GM12878 (cell line): ENCODE results near the gene PLEKHA5. TPM values are rescaled to one million over a fixed set of nuclear protein-coding genes. Genes with fewer than 3 reads are reported as not detected.

Source experiments
- ATAC-seq: fragments of 200-7000 bp; cut with Tn5 transposase; 3 replicates; pipeline ENCODE4 v1.9.1; 2020; ENCODE audit warnings: mild to moderate bottlenecking, moderate library complexity
- BruUV-seq: library from RNA; stranded (reverse); fragments of 400-500 nt; replicated peaks from 2 replicates; lab custom pipeline; 2021; lab: Mats Ljungman, UMichigan
- CTCF ChIA-PET: fragments of 300-600 bp; sonication (Branson Sonifier 250); formaldehyde crosslinking; extraction: SDS; loops from one replicate; lab custom pipeline; 2021; ENCODE audit warnings: inconsistent platforms; lab: Yijun Ruan, JAX
- POLR2A ChIA-PET: fragments of 350-600 bp; formaldehyde crosslinking; extraction: SDS; loops from one replicate; lab custom pipeline; 2021; ENCODE audit warnings: inconsistent platforms; lab: Charles Lee
- RAD21 ChIA-PET: fragments of 300-600 bp; sonication (Branson Sonifier 250); formaldehyde crosslinking; loops from one replicate; lab custom pipeline; 2023; ENCODE audit warnings: antibody characterized with exemption; ENCODE audit not compliant: unreplicated experiment; lab: Charles Lee
- SMC1A ChIA-PET: fragments of 300-600 bp; sonication (Branson Sonifier 250); formaldehyde crosslinking; loops from one replicate; lab custom pipeline; 2023; ENCODE audit not compliant: unreplicated experiment, uncharacterized antibody; lab: Charles Lee
- DNase-seq: peaks from one replicate; pipeline ENCODE4 v3.0.0-alpha.2; 2011; ENCODE audit warnings: low read depth, low spot score
- FAIRE-seq: peaks from 3 replicates; lab custom pipeline; 2011; peaks lifted over from hg19 to GRCh38; lab: Jason Lieb, UNC
- H2AFZ ChIP-seq: 2 replicates; pipeline ENCODE4 v1.6.0; 2011; ENCODE audit warnings: low read depth, low read length, control low read depth; ENCODE audit not compliant: control insufficient read depth
- H3K27ac ChIP-seq: 2 replicates; pipeline ENCODE4 v1.5.1; 2011; ENCODE audit warnings: control low read depth; ENCODE audit not compliant: control insufficient read depth, insufficient read depth
- H3K27me3 ChIP-seq, 2 experiments: replicated peaks in 1 of 2; 2 replicates each; pipeline versions ENCODE4 v1.6.0 to v1.6.1; 2011; ENCODE audit warnings: low read length in 1 of 2; ENCODE audit not compliant: control insufficient read depth in 2 of 2, insufficient read depth in 2 of 2
- H3K36me3 ChIP-seq, 2 experiments: 2 replicates each; pipeline ENCODE4 v1.5.1; 2011; ENCODE audit warnings: low read length in 1 of 2; ENCODE audit not compliant: control insufficient read depth in 2 of 2, insufficient read depth in 2 of 2
- H3K4me1 ChIP-seq: 2 replicates; pipeline ENCODE4 v1.6.1; 2011; ENCODE audit warnings: mild to moderate bottlenecking, low read length, moderate library complexity, mixed read lengths; ENCODE audit not compliant: control insufficient read depth, insufficient read depth
- H3K4me2 ChIP-seq: 2 replicates; pipeline ENCODE4 v1.6.0; 2011; ENCODE audit warnings: control low read depth; ENCODE audit not compliant: control insufficient read depth, insufficient read depth
- H3K4me3 ChIP-seq: fragments of 200-600 bp; sonication (generic); 2 replicates; pipeline ENCODE4 v1.5.1; 2016
- H3K79me2 ChIP-seq: 2 replicates; pipeline ENCODE4 v1.6.0; 2011; ENCODE audit warnings: low read length; ENCODE audit not compliant: control insufficient read depth, insufficient read depth
- H3K9ac ChIP-seq: 2 replicates; pipeline ENCODE4 v1.8.0; 2011; ENCODE audit warnings: low read length, control low read depth, mixed read lengths; ENCODE audit not compliant: control insufficient read depth, insufficient read depth
- H3K9me3 ChIP-seq: replicated peaks from 3 replicates; pipeline ENCODE4 v1.5.1; 2011; ENCODE audit warnings: mild to moderate bottlenecking, low read length; ENCODE audit not compliant: control insufficient read depth, insufficient read depth
- H4K20me1 ChIP-seq: 2 replicates; pipeline ENCODE4 v1.6.0; 2011; ENCODE audit not compliant: control insufficient read depth, insufficient read depth
- BHLHE40 ChIP-seq, 2 experiments: fragments of 450-650 bp in 1 of 2; IDR thresholded peaks; 2 replicates each; pipeline ENCODE4 v1.6.1; 2011 to 2017; ENCODE audit warnings: low read depth in 2 of 2, borderline replicate concordance in 1 of 2, improper control_type of control experiment in 1 of 2, low read length in 1 of 2, mild to moderate bottlenecking in 1 of 2
- CBX3 ChIP-seq: fragments of 200-600 bp; sonication (generic); IDR thresholded peaks from 2 replicates; pipeline ENCODE4 v1.6.1; 2016; ENCODE audit warnings: low read depth, borderline replicate concordance
- CUX1 ChIP-seq: IDR thresholded peaks from 2 replicates; pipeline ENCODE4 v1.6.1; 2012; ENCODE audit warnings: improper control_type of control experiment, low read depth, low read length; ENCODE audit not compliant: insufficient replicate concordance
- ZSCAN29 ChIP-seq: fragments of 450-650 bp; IDR thresholded peaks from 2 replicates; pipeline ENCODE4 v1.6.1; 2017; ENCODE audit warnings: mild to moderate bottlenecking, moderate library complexity
- WGBS: methylation state at CpG from one replicate; pipeline ENCODE4 v1.1.6; 2016; ENCODE audit warnings: low lambda C conversion rate; ENCODE audit not compliant: insufficient replicate concordance, insufficient coverage; ENCODE audit errors: missing lambda C conversion rate; 5-methylcytosine and 5-hydroxymethylcytosine counted together
- in situ Hi-C: fragments of 300-500 bp; cut with MboI; formaldehyde crosslinking; loops from 9 replicates; pipeline ENCODE4 v1.14.3; 2018; ENCODE audit warnings: mixed read lengths
- intact Hi-C: fragments of 100-400 bp; cut with micrococcal nuclease; formaldehyde crosslinking; loops from one replicate; pipeline ENCODE4 v1.14.2; 2022; ENCODE audit not compliant: unreplicated experiment
- polyA plus RNA-seq, 11 experiments: library from polyadenylated mRNA; depleted of rRNA in 4 of 11; unstranded in 6 of 11; stranded (reverse) in 5 of 11; fragments of >200 nt; fragmentation: Nextera tagmentation in 4 of 11; fragmentation: Illumina TruSeq in 1 of 11; extraction: Ambion mirVana in 4 of 11; extraction: Trizol in 1 of 11; gene quantifications; 1 replicate in 1 of 11; 2 replicates in 10 of 11; pipeline versions ENCODE4 v1.2.1 to v1.2.3, GENCODE V29; 2011 to 2016; ENCODE audit warnings: inconsistent platforms in 2 of 11, missing spikeins in 2 of 11, low read depth in 1 of 11
- total RNA-seq, 4 experiments: library from RNA; depleted of rRNA in 3 of 4; stranded (reverse); fragments of >200 nt in 3 of 4; fragmentation: Illumina TruSeq in 1 of 4; extraction: Trizol in 1 of 4; gene quantifications; 2 replicates each; pipeline versions ENCODE4 v1.2.1 to v1.2.3, GENCODE V29; 2013 to 2021

The PLEKHA5 gene
- total and polyA plus RNA-seq, 10 of the 15 experiments (the other 5 are each of a cell fraction or from before 2014, with no cell fraction given) = 0.09 to 0.33 (median 0.18) TPM; not detected in 3

GRCh38 chr12:19394385-19394784 lies 264.9 kb downstream of the PLEKHA5 start (continued):
- no peak for TF ChIP-seq CUX1

GRCh38 chr12:19397534-19397933 lies 268.0 kb downstream of the PLEKHA5 start:
- in situ Hi-C loops = no loop called here
- POLR2A ChIA-PET = no interaction called here
- TF ChIP-seq CBX3 (no peak), BHLHE40 (IDR thresholded peaks at IDR 0.05; ENCODE audit: borderline replicate concordance in 1 of 2, low read depth in 2 of 2, low read length in 1 of 2) (no peak), ZSCAN29 (no peak)
- TF ChIP-seq, all 136 proteins: peak for 0
- SMC1A ChIA-PET = interaction anchor here (0.6 kb wide), 1 partner anchor 47 kb away, joined by 3 read pairs; no protein-coding TSS in a partner anchor
- BruUV-seq = no TSS peak
- FAIRE-seq (no peak), ATAC-seq (no peak), DNase-seq (no peak)
- intact Hi-C loops = no loop called here
- RAD21 ChIA-PET = no interaction called here
- no peaks in the 10 kb centered on the region for H3K4me1 ChIP-seq
- no peaks in the 10 kb centered on the region for H3K36me3 ChIP-seq
- WGBS = 69% methylated on average over 4 of the region's 4 CpGs
- H3K79me2 ChIP-seq = no peaks in the 10 kb centered on the region
- H3K27me3 ChIP-seq = no peaks in the 10 kb centered on the region
- H3K9ac ChIP-seq = no peak overlapping the region
- H3K4me3 ChIP-seq = no peak overlapping the region
- no peak overlapping the region for H2AFZ ChIP-seq
- H3K4me2 ChIP-seq = no peak overlapping the region
- no peaks in the 10 kb centered on the region for H4K20me1 ChIP-seq
- H3K9me3 ChIP-seq = no peaks in the 10 kb centered on the region
- CTCF ChIA-PET = no interaction called here
- no peak overlapping the region for H3K27ac ChIP-seq
